ENCODE measurements around the gene ITPKB. TPM values are rescaled to one million over a fixed set of nuclear protein-coding genes. Genes with fewer than 3 reads are reported as not detected.

ITPKB gene
- total RNA-seq, 2 donors from 2014 or later, result 13.0 to 21.1 TPM

GRCh38 chr1:226678701-226679100 lies 60.4 kb downstream of the ITPKB start:
- Histone ChIP-seq H3K27ac (peak overlapping the region in 1 of 4 donors; percentile 74), H3K36me3 (replicated peaks in 1 of 2; ENCODE audit: insufficient read depth in 1 of 2, low read depth in 2 of 2) (no peaks in the 10 kb centered on the region), H3K4me3 (no peak overlapping the region), H3K9me3 (no peaks in the 10 kb centered on the region), H3K4me1 (peaks cover 10% of the 10 kb centered on the region), H3K27me3 (no peaks in the 10 kb centered on the region)
- ATAC-seq (no peak), DNase-seq (no peak)
- 71 to 94% methylated on average over 8 of the region's 8 CpGs for WGBS, 2 donors
- intact Hi-C loops (cut with DNase I), result no loop called here
- TF ChIP-seq CTCF (IDR thresholded peaks at IDR 0.05) (no peak), POLR2A (IDR thresholded peaks at IDR 0.05) (no peak)

- no peak for TF ChIP-seq POLR2A (IDR thresholded peaks at IDR 0.05)
- TF ChIP-seq CTCF (IDR thresholded peaks at IDR 0.05), result no peak
- no peak overlapping the region for H3K4me3 ChIP-seq
- H3K27ac ChIP-seq, result no peak overlapping the region
- no peaks in the 10 kb centered on the region for H3K27me3 ChIP-seq
- no peaks in the 10 kb centered on the region for H3K9me3 ChIP-seq
- intact Hi-C loops (cut with DNase I), result no loop called here
- no peak for DNase-seq
- H3K4me1 ChIP-seq, result peaks cover 10% of the 10 kb centered on the region
- no peaks in the 10 kb centered on the region for H3K36me3 ChIP-seq (replicated peaks in 1 of 2; ENCODE audit: insufficient read depth in 1 of 2, low read depth in 2 of 2)
- no peak for ATAC-seq
- WGBS, 2 donors, result 79 to 81% methylated on average over 2 of the region's 2 CpGs
Observed at GRCh38 chr1:226678251-226678650, 60.8 kb downstream of the ITPKB start.

- Histone ChIP-seq H3K9me3 (no peaks in the 10 kb centered on the region), H3K27ac (peak overlapping the region in 3 of 4 donors; percentile 27 to 44 (median 39)), H3K4me3 (no peak overlapping the region), H3K4me1 (peaks cover 10% of the 10 kb centered on the region), H3K36me3 (replicated peaks in 1 of 2; ENCODE audit: insufficient read depth in 1 of 2, low read depth in 2 of 2) (no peaks in the 10 kb centered on the region), H3K27me3 (no peaks in the 10 kb centered on the region)
- intact Hi-C loops (cut with DNase I), result no loop called here
- TF ChIP-seq POLR2A (IDR thresholded peaks at IDR 0.05) (no peak), CTCF (IDR thresholded peaks at IDR 0.05) (no peak)
- ATAC-seq, result no peak
- peak in 3 of 4 donors; percentile 47 to 61 (median 48) for DNase-seq
- 61 to 73% methylated on average over 13 of the region's 13 CpGs for WGBS, 2 donors
Observed at GRCh38 chr1:226677027-226678020, 61.8 kb downstream of the ITPKB start.

GRCh38 chr1:226676381-226676780 lies 62.7 kb downstream of the ITPKB start:
- no peaks in the 10 kb centered on the region for H3K27me3 ChIP-seq
- H3K4me3 ChIP-seq, result no peak overlapping the region
- no peak for TF ChIP-seq POLR2A (IDR thresholded peaks at IDR 0.05)
- TF ChIP-seq CTCF (IDR thresholded peaks at IDR 0.05), result no peak
- peaks cover 10% of the 10 kb centered on the region for H3K4me1 ChIP-seq
- intact Hi-C loops (cut with DNase I), result no loop called here
- peak overlapping the region in 3 of 4 donors; percentile 27 to 44 (median 39) for H3K27ac ChIP-seq
- H3K36me3 ChIP-seq (replicated peaks in 1 of 2; ENCODE audit: insufficient read depth in 1 of 2, low read depth in 2 of 2), result no peaks in the 10 kb centered on the region
- H3K9me3 ChIP-seq, result no peaks in the 10 kb centered on the region
- DNase-seq (no peak), ATAC-seq (no peak)
- 67 to 76% methylated on average over 5 of the region's 5 CpGs for WGBS, 2 donors
